NCI-H2081 treated with DMSO at 0.1 percent for 48 hours (cell line): Measurements from ENCODE around the gene ART3.

Experiments used
- DNase-seq: peaks from one replicate; lab custom pipeline; 2025; lab: John Stamatoyannopoulos, UW

The ART3 gene

DNA sequence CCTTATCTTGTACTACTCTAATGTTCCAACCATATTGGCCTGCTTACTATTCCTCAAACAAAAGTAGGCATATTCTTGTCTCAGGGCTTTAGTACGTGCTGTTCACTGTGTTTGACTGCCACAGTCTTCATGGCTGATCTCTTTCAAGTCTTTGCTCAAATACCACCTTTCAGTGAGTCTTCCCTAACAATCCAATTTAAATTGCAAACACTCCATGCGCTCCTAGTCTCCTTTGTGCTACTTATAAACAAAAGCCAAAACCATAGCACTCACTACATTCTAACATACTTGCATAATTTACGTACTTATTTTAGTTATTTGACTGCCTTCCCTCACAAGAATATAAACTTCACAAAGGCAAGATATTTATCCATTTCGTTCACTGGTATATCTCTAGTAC is 1.7 kb upstream of the ART3 start:
- DNase-seq = no peak

DNA sequence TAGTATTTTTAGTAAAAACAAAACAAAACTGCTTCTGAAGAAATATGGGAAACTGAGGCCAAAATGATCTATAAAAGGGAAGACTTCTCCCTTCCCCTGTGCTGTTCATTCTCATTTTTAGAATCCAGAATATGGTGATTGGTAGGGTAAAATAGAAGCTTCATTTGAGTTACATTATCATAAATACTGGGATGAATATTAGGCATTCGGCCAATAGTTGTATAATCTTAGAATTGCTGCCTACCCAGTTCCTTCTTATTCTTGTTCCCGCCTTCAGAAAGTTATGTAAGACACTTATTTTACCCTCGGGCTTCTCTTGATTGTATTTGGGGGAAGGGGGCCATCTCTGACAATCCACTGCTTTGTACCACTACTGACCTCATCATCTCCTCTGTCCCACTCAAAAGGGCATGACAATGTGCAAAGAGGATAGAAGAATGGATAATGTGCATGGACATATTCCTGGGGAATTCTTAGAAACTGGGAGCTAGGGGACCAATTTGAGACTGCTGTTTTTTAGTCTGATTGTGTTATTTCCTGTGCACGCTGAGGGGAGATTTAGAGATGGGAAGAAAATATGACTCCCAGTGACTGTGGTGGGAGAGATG is 588 bp downstream of the ART3 start:
- no peak for DNase-seq

DNA sequence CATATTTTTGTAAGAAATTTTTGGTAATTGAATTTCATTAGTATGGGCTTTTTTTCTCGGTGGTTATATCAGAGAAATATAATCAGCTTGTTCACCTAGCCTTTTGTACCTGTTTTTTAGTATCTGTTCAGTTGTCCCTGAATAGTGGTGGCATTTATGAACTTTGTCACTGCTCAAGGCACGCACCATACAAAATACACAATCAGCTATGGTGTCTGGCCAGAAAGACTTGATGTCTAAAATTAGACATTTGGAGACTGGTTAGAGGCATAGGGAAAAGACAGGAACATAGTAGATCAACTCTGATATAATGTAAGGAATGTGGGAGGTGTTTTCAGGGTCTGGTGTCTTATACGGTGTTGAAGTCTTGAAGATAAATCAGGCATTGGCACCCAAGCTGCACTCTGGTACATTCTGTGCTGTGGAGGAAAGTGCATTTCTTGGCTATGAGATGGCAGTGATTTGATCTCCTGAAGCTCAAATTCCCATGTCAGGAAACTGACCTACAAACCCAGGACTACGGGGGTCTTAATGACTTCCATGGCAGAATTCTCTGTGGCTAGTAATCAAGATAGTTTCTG is 3.6 kb downstream of the ART3 start:
- no peak for DNase-seq

DNA sequence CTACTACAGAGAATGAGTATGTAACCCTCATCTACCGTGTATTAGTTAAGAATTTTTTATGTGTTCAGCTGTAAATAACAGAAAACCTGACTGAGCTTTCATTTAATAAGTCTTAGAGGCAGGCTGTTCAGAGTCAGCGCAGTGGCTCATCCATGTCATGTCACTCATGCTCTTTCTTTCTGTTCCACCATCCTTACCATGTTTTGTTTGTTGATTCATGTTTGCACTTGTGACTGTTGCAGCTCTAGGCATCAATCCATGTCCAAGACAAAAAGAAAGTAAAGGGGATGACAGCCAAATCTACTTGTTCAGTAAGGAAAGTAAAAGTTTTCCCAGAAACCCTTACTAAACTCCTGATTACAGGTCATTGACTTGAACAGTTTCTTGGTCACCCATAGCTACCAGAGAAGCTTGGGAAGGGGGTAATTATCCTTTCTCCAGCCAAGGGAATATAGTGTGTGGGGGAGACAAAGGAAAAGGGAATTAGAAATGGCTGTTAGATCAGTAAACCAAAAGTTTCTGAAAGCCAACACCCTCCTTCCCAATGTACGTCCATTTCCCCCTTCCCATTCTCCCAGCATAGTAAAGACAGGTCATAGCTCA is 9.0 kb downstream of the ART3 start:
- no peak for DNase-seq

DNA sequence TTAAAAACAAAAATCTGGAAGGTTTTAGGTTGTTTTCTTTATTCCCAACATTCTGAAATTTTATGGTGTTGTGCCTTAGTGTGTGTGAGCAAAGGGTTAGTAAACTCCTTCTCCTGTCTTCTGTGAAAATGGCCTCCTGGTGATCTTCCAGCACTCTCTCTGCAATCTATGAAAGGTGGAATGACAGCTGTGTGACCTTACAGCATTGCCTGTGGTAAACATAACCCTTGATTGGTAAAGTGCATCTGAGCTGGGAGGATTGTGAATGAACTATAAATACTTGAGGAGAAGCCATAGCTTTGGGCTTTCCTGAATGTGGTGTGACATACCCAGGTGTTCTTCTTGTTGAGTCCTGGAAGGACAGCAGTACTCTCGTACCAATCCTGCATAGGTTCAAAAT is 10.0 kb downstream of the ART3 start:
- DNase-seq = no peak

DNA sequence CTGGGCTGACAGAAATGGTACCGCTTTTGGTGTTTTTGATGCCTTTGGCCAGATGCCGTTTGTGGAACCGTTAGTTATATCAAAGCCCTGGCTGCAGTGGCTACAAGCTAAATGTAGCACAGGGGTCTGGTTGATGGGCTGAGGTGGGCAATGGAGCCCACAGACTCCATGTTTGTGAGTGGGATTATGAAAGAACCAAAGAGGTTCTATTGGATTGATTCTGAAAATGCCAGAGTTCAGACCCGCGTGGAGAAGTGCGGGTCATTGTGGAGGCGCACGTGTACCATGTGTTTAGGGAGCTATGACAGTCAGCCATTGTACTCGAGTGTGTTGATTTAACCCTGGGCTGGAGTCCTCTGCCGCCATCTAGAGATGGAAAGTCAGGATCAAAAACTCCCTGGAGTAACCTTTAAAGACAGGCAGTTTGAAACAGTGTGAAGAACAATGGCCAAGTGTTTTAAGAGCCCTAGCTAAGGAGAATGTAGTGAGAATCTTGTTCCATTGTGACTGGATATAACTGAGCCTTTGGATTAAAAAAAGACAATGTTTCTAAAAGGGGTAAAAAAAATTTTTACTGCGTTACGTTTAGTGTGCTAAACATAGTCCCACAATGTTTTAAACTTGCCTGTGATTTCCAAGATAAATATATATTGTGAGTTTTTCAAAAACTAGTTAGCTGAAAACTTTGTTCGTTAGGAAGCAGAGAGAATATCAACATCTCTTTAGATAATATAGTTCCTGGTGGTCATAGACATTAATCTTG is 12.7 kb downstream of the ART3 start:
- no peak for DNase-seq

DNA sequence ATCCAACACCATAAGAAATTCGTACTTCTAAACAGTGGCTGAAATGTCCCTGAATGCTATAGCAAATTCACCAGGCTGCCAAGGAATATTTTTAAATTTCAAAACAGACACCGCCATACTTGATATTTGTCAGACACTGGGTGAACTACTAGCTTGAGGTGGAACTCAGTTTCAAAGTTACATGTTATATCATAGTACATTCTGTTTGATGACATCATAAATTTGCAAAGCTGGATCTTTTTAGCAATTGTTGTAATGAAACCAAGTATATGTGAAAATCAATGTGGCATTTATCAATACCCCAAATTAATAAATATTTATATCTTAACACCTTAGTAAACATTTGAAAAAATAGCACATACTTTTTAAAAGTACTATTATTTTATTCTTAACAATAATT is 14.2 kb downstream of the ART3 start:
- no peak for DNase-seq

DNA sequence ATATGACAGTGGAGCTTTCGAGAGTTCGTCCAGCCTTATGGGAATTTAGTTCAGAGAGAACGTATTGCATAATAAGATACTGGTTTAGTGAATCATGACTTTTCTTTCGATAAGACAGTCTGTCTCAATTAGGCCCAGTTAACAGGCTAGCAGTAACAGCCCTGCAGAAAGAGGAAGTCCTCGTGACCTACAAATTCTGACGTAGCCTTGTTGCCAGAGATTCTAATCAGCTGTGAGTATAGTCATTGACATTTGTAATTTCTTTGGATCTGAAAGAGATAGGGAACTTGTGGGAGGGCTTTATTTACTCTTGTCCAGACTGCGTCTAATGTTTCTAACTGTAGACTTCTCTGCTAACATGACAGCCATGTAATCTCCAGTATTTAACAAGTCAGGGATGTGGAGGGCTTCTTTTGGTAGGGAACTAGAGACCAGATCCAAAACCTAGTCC is 15.8 kb downstream of the ART3 start:
- DNase-seq = no peak

DNA sequence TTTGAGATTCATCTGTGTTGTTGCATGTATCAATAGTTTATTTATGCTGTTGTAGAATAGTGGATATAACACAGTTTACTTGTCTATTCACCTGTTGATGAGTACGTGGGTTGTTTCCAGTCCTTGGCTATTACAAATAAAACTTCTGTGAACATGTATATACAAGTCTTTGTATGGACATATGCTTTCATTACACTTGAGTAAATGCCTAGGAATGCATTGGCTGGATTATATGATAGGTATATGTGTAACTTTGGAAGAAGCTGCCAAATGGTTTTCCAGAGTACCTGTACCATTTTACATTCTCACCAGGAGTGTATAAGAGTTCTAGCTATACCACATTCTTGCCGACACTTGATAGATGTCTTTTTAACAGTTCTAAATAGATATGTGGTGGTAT is 16.5 kb downstream of the ART3 start:
- no peak for DNase-seq

DNA sequence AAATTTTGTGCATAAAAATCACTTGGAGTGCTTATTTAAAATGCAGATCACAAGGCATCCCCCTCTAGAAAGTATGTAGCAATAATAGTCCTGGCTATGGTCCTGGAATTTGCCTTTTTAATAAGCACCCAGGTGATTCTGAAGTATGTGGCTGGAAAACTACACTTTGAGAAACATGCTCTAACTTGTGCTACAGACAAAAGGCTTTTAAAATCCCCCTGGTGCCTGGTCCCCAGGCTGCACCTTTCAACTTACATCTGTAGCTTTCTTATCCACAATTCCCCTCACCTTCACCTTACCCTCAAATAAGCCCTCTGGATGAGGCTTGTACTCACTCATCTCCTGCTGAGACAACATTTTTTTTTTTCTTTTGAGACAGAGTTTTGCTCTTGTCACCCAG is 21.1 kb downstream of the ART3 start:
- DNase-seq = no peak

DNA sequence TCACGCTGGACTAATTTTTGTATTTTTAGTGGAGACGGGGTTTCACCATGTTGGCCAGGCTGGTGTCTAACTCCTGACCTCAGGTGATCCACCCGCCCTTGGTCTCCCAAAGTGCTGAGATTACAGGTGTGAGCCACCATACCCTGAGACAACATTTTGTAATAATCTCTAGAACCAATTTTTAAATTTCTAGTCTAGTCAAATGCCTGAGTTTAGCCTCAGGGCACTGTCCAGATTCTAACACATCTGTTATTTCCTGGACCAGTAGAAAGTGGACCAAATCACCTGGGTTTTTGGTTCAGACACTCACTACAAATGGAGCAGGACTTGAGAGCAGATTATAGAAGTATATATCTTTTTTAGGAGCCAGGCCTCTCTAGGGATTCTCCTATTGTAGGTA is 21.6 kb downstream of the ART3 start:
- DNase-seq = no peak

DNA sequence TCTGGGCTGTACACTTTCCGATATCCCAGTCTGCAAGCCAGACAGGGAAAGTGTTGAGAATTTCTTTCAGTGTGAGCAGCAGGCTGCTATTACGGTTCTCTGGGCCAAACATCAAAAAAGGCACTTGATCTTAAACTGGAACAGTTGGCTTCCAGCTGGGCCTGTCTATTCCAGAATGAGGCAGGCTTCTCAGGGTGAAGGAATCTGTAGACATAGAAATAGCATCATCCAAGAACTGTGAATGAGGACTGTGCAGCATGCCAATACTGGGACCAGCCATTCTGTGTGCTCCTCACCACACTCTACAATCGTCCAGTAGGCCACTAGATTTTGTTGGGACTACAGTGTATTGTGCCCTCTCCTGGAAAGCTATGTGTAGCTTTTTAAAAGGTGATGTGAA is 31.1 kb downstream of the ART3 start:
- DNase-seq = no peak

DNA sequence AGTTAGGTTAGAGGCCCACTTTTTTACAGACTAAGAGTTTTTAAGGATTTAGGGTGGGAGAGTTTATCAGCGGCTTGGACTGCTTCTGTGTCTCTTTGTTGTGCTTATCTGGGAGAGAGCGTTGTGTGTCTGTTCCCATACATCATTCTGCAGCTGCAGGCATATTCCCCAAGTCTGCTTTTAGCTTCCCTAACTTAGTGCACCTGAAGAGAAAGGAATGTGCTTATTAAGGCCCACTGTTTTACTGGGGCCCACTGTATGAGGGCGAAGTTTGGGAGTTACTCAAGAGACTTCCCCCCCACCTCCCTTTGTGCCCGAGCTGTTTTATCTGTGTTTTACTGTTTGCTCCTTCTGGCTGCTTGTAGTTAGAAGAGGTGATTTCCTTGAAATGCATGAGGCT is 31.9 kb downstream of the ART3 start:
- no peak for DNase-seq

DNA sequence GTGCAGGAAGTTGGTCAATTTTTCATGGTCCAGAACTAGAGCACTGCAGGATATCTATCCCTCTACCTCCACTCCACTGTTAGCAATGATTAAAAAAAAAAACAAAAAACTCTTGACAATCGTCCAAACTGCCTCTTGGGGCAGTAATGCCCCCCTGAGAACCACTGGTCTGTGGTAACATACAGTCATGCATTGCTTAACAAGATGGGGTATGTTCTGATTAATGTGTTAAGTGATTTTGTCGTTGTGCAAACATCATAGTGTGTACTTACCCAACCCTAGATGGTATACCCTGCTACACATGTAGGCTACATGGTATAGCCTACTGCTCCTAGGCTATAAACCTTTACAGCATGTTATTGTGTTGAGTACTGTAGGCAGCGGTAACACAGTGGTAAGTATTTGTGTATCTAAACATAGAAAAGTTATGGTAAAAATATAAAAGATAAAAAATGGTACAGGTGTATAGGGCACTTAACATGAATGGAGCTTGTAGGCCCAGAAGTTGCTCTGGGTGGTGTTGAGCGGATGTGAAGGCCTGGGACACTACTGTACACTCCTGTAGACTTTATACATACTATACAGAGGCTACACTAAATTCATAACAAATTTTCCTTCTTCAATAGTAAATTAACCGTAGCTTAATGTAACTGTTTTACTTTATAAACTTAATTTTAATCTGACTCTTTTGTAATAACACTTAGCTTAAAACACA is 34.1 kb downstream of the ART3 start:
- DNase-seq = no peak

DNA sequence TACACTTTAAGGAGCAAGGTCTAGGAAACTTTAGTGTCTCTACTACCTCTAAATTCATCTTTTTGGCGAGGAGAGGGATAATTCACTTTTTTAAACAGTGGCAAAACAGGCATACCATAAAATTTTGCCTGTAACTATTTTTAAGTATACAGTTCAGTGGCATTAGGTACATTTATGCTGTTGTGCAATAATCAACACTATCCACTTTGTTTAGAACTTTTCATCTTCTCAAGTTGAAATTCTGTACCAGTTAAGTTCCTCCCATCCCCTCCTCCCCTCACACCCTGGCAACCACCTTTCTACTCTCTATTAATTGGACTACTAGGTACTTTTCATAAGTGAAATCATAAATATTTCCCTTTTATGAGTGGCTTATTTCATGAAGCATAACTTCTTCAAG is 42.3 kb downstream of the ART3 start:
- no peak for DNase-seq

DNA sequence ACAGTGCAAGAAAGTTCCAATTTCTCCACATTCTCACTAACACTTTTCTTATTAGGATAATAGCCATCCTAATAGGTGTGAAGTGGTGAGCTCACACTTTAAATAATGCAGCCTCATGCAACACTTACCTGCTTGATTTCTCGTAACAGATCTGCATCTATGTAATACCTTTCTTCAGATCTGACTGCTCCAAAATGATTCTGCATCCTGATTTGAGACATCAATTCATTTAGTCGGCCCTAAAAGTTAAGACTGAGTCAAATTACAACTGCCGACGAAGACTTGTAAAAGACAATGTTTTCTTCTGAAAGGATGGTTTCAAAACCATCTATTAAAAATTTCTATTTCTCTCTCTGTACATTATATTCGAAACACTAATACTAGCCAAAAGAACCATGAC is 43.0 kb downstream of the ART3 start:
- no peak for DNase-seq

DNA sequence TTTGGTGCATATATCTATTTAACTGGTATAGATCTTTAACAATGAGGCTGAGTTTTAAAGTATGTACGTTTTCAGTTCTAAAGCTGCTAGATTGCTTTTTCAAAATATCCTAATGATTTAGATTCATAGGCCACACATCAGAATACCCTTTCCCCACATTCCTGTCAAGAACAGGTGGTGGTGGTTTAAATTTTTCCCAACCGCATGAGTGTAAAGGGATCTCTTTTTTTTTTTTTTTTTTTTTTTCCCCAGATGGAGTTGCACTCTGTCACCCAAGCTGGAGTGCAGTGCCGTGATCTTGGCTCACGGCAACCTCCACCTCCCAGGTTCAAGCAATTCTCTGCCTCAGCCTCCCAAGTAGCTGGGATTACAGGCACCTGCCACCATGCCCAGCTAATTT is 45.7 kb downstream of the ART3 start:
- no peak for DNase-seq

DNA sequence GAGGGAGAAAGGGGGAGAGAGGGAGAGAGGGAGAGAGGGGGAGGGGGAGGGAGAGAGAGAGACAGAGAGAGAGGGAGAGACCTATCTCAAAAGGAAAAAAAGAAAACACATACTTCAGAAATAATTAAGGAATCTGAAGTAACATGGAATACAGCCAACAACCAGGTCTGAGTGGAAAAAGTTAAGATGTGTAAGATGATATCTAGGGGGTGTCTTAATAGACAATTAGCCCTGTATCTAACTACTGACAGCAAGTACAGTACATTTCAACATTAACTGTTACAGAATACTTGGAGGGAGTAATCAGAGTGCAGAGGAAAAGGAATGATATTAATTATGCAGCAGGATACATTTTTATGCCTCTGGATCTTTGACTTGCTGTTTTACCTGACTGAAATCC is 51.3 kb downstream of the ART3 start:
- no peak for DNase-seq

DNA sequence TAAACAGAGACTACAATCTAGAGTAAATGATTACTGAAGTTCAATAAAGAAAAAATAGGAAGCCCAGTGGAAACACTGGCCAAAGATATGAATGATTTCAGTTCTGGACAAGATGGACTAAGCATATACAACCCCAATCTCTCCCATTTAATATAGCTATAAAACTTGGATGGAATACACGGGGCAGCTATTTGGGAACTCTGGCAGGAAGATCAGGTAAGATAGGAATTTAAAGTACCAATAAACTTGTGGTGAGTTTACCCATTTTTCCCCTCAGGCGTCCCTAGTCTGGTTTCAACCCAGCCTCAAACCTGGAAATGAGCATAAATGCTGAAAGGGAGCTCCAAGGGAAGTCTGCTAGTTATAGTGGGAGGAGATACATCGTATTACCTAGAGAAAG is 53.2 kb downstream of the ART3 start:
- no peak for DNase-seq

DNA sequence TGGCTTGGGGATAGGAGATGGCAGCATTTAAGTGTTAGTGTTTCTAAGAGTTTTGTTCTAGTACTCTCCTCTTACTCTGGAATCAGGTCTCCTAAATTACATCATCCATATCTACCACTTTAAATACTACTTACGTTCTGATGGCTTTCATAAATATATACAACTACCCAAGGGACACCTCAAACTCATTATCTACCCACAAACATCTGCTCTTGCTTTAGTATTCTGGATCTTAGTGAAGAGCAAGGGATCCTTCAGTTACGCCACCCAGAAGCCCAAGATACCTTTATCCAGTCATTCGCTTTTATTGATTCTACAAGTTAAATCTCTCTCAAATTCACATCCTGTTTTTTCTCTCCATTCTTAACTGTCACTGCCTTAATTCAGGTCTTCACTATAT is 66.7 kb downstream of the ART3 start:
- DNase-seq = no peak

DNA sequence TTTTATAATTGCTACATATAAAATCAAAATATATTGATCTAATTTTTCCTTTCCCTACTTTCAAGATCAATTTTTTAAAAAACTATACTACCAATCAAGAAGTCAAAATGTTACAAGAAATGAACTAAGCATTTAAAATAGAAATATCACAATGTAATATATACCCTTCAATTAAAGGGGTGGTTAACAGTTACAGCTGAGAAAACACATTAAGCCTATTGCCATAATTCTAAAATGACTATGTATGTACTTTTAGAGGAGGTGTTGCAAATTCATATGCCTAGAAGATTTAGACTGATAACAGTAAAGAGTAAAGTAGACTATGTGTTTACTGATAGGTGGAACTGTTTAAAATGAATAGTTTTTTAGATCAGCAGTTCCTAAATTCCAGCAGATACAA is 70.0 kb downstream of the ART3 start:
- DNase-seq = no peak

DNA sequence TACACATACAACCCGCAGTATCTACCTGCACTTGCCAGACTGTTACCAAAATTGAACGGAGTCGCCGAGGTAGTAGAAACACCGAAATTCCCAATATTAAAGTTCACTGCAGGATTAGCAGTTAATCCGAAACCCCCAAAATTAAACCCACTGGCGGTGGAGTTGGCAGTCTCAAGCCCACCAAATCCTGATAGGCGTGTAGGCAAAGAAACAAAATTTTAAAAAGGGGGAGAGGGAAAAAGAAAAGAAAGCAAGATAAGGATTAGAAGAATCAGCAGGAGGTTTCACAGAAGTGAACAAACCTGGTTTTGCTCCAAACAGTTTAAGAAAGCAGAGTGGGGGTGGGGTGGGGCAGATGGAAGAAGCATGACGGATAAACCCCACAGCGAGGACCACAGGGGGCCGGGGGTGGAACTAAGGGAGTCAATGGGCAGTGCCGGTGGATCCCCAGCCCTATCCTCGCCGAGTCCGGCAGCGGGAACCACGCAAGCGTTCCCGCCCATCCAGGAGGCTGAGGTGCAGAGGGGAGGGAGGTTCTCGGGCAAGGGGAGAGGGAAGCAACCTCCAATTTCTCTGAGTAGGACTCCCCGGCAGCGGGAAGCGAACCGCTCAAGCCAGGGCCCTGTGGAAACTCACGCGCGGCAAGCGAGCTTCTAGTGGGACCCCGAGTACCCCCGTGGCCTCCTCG is 73.1 kb downstream of the ART3 start:
- DNase-seq = peak; percentile 10
